HG03571 (cell line): ENCODE measurements around the gene OLFML3.
"Not testable (repeated sequence)": the region's sequence is repeated elsewhere in the genome, so short reads cannot be mapped to it uniquely, and the experiment has no call there.

Experiments
- ATAC-seq: cut with Tn5 transposase; IDR thresholded peaks from one replicate; pipeline ENCODE4 v1.9.1; 2021; ENCODE audit not compliant: unreplicated experiment

OLFML3 gene

GRCh38 chr1:113990961-113991360 lies 11.7 kb downstream of the OLFML3 start:
- no peak for ATAC-seq

- no peak for ATAC-seq
Measured at GRCh38 chr1:113991467-113991997, 12.3 kb downstream of the OLFML3 start.

GRCh38 chr1:113993072-113993471 lies 13.8 kb downstream of the OLFML3 start:
- ATAC-seq = no peak

GRCh38 chr1:113993766-113994165 lies 14.5 kb downstream of the OLFML3 start:
- ATAC-seq = no peak

GRCh38 chr1:113995382-113995781 lies 16.1 kb downstream of the OLFML3 start:
- ATAC-seq = no peak

- ATAC-seq = no peak
Measured at GRCh38 chr1:113998361-113998760, 19.1 kb downstream of the OLFML3 start.

- ATAC-seq = no peak
Measured at GRCh38 chr1:113999233-113999632, 20.0 kb downstream of the OLFML3 start.

- ATAC-seq = no peak
Measured at GRCh38 chr1:113999799-114000198, 20.5 kb downstream of the OLFML3 start.

- no peak for ATAC-seq
Measured at GRCh38 chr1:114000406-114000805, 21.1 kb downstream of the OLFML3 start.

GRCh38 chr1:114002492-114003239 lies 23.4 kb downstream of the OLFML3 start:
- ATAC-seq = no peak

- no peak for ATAC-seq
Measured at GRCh38 chr1:114003431-114003830, 24.2 kb downstream of the OLFML3 start.

GRCh38 chr1:114006825-114007224 lies 27.6 kb downstream of the OLFML3 start:
- not testable (repeated sequence) for ATAC-seq

GRCh38 chr1:114008480-114008941 lies 29.2 kb downstream of the OLFML3 start:
- ATAC-seq = no peak

GRCh38 chr1:114008993-114009392 lies 29.7 kb downstream of the OLFML3 start:
- ATAC-seq = no peak

- no peak for ATAC-seq
Measured at GRCh38 chr1:114009393-114009792, 30.1 kb downstream of the OLFML3 start.

GRCh38 chr1:114010433-114011184 lies 31.3 kb downstream of the OLFML3 start:
- no peak for ATAC-seq

- ATAC-seq = no peak
Measured at GRCh38 chr1:114011796-114012195, 32.5 kb downstream of the OLFML3 start.

- ATAC-seq = no peak
Measured at GRCh38 chr1:114015075-114015474, 35.8 kb downstream of the OLFML3 start.

GRCh38 chr1:114019724-114020123 lies 40.5 kb downstream of the OLFML3 start:
- ATAC-seq = not testable (repeated sequence)

GRCh38 chr1:114021665-114022099 lies 42.4 kb downstream of the OLFML3 start:
- ATAC-seq = no peak

GRCh38 chr1:114022877-114023276 lies 43.6 kb downstream of the OLFML3 start:
- no peak for ATAC-seq

- no peak for ATAC-seq
Measured at GRCh38 chr1:114023377-114023776, 44.1 kb downstream of the OLFML3 start.
